Aorta (tissue), 5 donors: ENCODE measurements around the gene ZNF582. TPM values are rescaled to one million over a fixed set of nuclear protein-coding genes. Genes with fewer than 3 reads are reported as not detected.

Experiments used
- ATAC-seq: fragments of 200-7000 bp; cut with Tn5 transposase; one replicate; pipeline ENCODE4 v1.9.1; 2022; ENCODE audit warnings: moderate library complexity; ENCODE audit not compliant: low FRiP score
- DNase-seq, 2 donors: peaks; one replicate each; pipeline ENCODE4 v3.0.0-alpha.2; 2020
- H3K27ac ChIP-seq, 2 donors: one replicate each; pipeline ENCODE4 v1.5.1; 2013; ENCODE audit warnings: low read length in 2 of 2, mild to moderate bottlenecking in 2 of 2, moderate library complexity in 2 of 2, control low read depth in 1 of 2, inconsistent platforms in 1 of 2, low read depth in 1 of 2
- H3K27me3 ChIP-seq, 2 donors: one replicate each; pipeline ENCODE4 v1.6.1; 2013; ENCODE audit warnings: control low read depth in 1 of 2, low read length in 1 of 2, mild to moderate bottlenecking in 1 of 2, moderate library complexity in 1 of 2; ENCODE audit not compliant: insufficient read depth in 2 of 2, control insufficient read depth in 1 of 2
- H3K36me3 ChIP-seq, 2 donors: one replicate each; pipeline ENCODE4 v1.6.1; 2013; ENCODE audit warnings: control low read depth in 1 of 2, low read length in 1 of 2, mild to moderate bottlenecking in 1 of 2; ENCODE audit not compliant: insufficient read depth in 2 of 2, control insufficient read depth in 1 of 2
- H3K4me1 ChIP-seq, 2 donors: one replicate each; pipeline ENCODE4 v1.6.1; 2013; ENCODE audit warnings: low read length in 2 of 2, control low read depth in 1 of 2, mild to moderate bottlenecking in 1 of 2, moderate library complexity in 1 of 2; ENCODE audit not compliant: insufficient read depth in 2 of 2, control insufficient read depth in 1 of 2
- H3K4me3 ChIP-seq, 2 donors: one replicate each; pipeline ENCODE4 v1.5.1; 2013; ENCODE audit warnings: low read length in 2 of 2, control low read depth in 1 of 2, mild to moderate bottlenecking in 1 of 2
- H3K9me3 ChIP-seq: one replicate; pipeline ENCODE4 v1.6.1; 2013; ENCODE audit warnings: mild to moderate bottlenecking, low read length; ENCODE audit not compliant: control insufficient read depth
- WGBS, 2 donors: extraction: QIAGEN DNeasy Blood & Tissue Kit; methylation state at CpG; one replicate each; pipeline ENCODE4 v1.1.7; 2013; 5-methylcytosine and 5-hydroxymethylcytosine counted together
- intact Hi-C, 2 donors: fragments of 100-400 bp; cut with DNase I; formaldehyde crosslinking; loops; one replicate each; pipeline versions ENCODE4 v1.14.2 to v1.15.0; 2022
- long read RNA-seq, 2 donors: library from polyadenylated mRNA; unstranded; transcript quantifications; one replicate each; pipeline ENCODE4 v2.0.0, GENCODE V29; 2020 to 2021
- polyA plus RNA-seq, 2 donors: library from polyadenylated mRNA; stranded (reverse); fragments of 200-250 nt; gene quantifications; one replicate each; pipeline ENCODE4 v1.2.3, GENCODE V29; 2013
- total RNA-seq, 2 donors: library from RNA; stranded (reverse); fragmentation: NEBNext Ultra II Directional; extraction: Animal tissue kit (Norgen Biotek cat#: 25700); gene quantifications; one replicate each; pipeline ENCODE4 v1.2.1, GENCODE V29; 2021
- donor health status: healthy with polysubstance abuse.
- donor health status: Bipolar disorder and iron deficiency.
- donor health status: DM: no; HTN: no; CAD: no.
- donor health status: DM: no; HTN: no; CAD: no.
- donor health status: DM: yes; HTN: yes; CAD: no.

ZNF582 gene
- total RNA-seq (1 to 10 TPM; 4.0 TPM), polyA plus RNA-seq (1 to 10 TPM; 4.8 to 6.3 TPM)
- long read RNA-seq, donor 1, transcript ZNF582-202 (5 exons, 2,053 nt) = major isoform, 5 of 7 reads
- long read RNA-seq, donor 1, partial matches to known transcripts = 0 of 7 reads
- long read RNA-seq, donor 1, other reads (novel, unspliced or antisense) = 2 of 7 reads
- long read RNA-seq, donor 2, partial matches to known transcripts = 0 of 5 reads
- long read RNA-seq, donor 2, other reads (novel, unspliced or antisense) = 3 of 5 reads

DNA sequence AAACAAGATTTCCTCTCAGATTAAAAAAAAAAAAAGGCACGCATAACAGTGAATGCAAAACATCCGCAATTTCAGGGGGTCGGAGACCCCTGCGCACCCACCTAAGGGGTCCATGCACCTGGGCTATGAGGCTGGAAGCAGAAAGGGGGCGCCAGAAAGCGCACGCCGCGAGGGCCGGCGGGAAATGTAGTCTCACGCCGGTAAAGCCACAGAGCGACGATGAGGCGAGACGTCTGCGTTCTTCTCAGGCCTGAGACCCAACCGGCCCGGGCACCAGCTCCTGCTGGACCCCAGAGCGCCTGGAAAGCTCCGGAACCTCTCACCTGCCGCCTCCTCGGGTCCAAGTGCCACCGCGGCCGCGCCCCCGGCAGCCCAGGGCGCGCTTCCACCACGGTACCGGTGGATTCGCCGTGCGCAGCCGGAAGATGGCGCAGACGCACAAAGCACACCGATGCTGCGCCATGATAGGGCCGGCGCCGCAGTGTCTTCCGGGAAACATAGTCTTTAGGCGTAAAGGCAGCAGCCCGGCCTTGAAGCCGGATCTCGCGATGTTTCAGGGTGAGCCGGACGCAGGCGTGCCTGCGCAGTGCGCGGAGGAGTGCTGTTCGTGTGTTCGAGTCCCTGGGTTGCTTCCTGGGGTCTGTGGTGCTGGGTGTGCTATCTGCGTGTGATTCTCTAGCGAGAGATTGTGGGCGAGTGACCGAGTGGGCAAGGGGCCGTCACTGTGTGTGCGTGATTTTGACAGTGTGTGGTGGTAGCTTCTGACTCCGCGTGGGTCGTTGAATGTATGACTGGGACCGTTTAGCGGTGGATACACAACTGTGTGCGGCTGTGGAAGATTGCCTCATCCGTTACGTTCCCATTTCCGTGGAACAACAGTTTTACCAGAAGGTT, at the start of gene ZNF582:
TSS of gene ZNF582 (minus strand) at position 416 of the 894 bp plus-strand sequence. CDS start 1,782 bp downstream, outside the sequence.
- H3K4me1 ChIP-seq = no peaks in the 10 kb centered on the region
- peak within 1 kb of the TSS in 1 of 2 donors; percentile 92 for H3K27ac ChIP-seq
- ATAC-seq = peak; percentile 100
- peak; percentile 98 for DNase-seq
- no peaks in the 10 kb centered on the region for H3K27me3 ChIP-seq
- H3K9me3 ChIP-seq = peaks cover 5% of the 10 kb centered on the region
- 1% methylated on average over 73 of the region's 73 CpGs for WGBS, 2 donors
- intact Hi-C loops = no loop called here
- peaks cover 5 to 9% of the 10 kb centered on the region in 2 donors for H3K36me3 ChIP-seq
- H3K4me3 ChIP-seq = peak within 1 kb of the TSS; percentile 61 to 91

DNA sequence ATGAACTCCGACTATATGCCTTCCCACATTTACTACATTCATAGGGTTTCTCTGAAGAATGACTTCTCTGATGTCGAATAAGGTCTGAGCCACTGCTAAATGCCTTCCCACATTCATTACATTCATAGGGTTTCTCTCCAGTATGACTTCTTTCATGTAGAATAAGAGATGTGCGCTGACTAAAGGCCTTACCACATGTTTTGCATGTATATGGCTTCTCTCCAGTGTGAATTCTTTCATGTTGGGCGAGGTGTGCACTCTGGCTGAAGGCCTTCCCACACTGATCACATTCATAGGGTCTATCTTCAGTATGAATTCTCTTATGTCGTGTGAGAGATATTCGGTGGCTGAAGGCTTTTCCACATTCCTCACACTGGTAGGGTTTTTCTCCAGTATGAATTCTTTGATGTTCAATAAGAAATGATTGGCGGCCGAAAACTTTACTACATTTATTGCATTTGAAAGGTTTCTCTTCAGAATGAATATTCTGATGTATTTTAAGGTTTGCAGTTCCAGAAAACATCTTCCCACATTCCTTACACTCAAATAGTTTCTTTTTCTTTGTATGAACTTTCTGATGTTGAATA, 48.0 kb upstream of the ZNF582 start:
- no peaks in the 10 kb centered on the region for H3K4me1 ChIP-seq
- intact Hi-C loops = no loop called here
- DNase-seq (no peak), ATAC-seq (no peak)
- WGBS, 2 donors = 97 to 98% methylated on average over 8 of the region's 8 CpGs
- H3K27me3 ChIP-seq = no peaks in the 10 kb centered on the region
- H3K36me3 ChIP-seq = peaks cover 0 to 11% of the 10 kb centered on the region in 2 donors
- peaks cover 14% of the 10 kb centered on the region for H3K9me3 ChIP-seq
- peak overlapping the region in 1 of 2 donors; percentile 4 for H3K4me3 ChIP-seq
- H3K27ac ChIP-seq = no peak overlapping the region

DNA sequence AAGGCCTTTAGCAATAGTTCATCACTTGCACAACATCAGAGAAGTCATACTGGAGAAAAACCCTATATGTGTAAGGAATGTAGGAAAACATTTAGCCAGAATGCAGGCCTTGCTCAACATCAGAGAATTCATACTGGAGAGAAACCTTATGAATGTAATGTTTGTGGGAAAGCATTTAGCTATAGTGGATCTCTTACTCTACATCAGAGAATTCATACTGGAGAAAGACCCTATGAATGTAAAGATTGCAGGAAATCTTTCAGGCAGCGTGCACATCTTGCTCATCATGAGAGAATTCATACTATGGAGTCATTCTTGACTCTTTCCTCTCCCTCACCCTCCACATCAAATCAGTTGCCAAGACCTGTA, 30.6 kb upstream of the ZNF582 start:
- 81 to 97% methylated on average over 1 of the region's 1 CpG for WGBS, 2 donors
- Histone ChIP-seq H3K9me3 (peaks cover 15% of the 10 kb centered on the region), H3K27me3 (no peaks in the 10 kb centered on the region), H3K4me1 (no peaks in the 10 kb centered on the region), H3K4me3 (peak overlapping the region in 1 of 2 donors; percentile 8), H3K27ac (no peak overlapping the region), H3K36me3 (peaks cover 4 to 12% of the 10 kb centered on the region in 2 donors)
- ATAC-seq = no peak
- DNase-seq = no peak
- intact Hi-C loops = no loop called here

GRCh38 chr19:56423276-56423984, 30.1 kb upstream of the ZNF582 start:
- peak overlapping the region in 1 of 2 donors; percentile 8 for H3K4me3 ChIP-seq
- 95 to 96% methylated on average over 5 of the region's 5 CpGs for WGBS, 2 donors

GRCh38 chr19:56405062-56405461, 11.7 kb upstream of the ZNF582 start:
- Histone ChIP-seq H3K27me3 (no peaks in the 10 kb centered on the region), H3K36me3 (peaks cover 6 to 11% of the 10 kb centered on the region in 2 donors), H3K27ac (no peak overlapping the region), H3K4me1 (no peaks in the 10 kb centered on the region), H3K4me3 (no peak overlapping the region), H3K9me3 (peaks cover 10% of the 10 kb centered on the region)
- WGBS, 2 donors = 93 to 94% methylated on average over 4 of the region's 4 CpGs
- ATAC-seq = no peak
- no peak for DNase-seq
- intact Hi-C loops = loop anchor here in 1 of 2 donors (10.0 kb wide), 1 partner anchor 160 kb away; the partner anchor contains the start of gene ZNF470

More at GRCh38 chr19:56423276-56423984, 30.1 kb upstream of the ZNF582 start:
- Histone ChIP-seq H3K9me3 (peaks cover 15% of the 10 kb centered on the region), H3K27ac (no peak overlapping the region), H3K36me3 (peaks cover 4 to 12% of the 10 kb centered on the region in 2 donors), H3K4me1 (no peaks in the 10 kb centered on the region), H3K27me3 (no peaks in the 10 kb centered on the region)
- no peak for DNase-seq
- intact Hi-C loops = no loop called here
- ATAC-seq = no peak

DNA sequence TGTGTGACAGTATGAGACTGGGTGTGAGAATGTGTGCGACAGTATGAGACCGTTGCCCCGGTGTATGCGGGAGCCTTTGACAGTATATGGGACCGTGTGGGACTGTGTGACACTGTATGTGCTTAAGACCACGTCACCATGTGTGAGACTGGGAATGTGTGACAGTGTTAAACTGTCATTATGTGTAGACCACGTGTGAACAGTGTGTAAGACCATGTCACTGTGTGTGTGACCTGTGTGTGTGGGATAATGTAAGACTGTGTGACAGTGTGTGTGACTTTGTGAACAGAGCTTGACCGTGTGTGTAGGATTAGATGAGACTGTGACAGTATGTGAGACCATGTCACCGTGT, 11.3 kb upstream of the ZNF582 start:
- DNase-seq (no peak), ATAC-seq (no peak)
- peak overlapping the region; percentile 44 to 66 for H3K4me3 ChIP-seq
- H3K9me3 ChIP-seq = peaks cover 10% of the 10 kb centered on the region
- intact Hi-C loops = loop anchor here in 1 of 2 donors (5.0 to 10.0 kb wide), 2 partner anchors 73 to 160 kb away; partner anchors contain the start of genes ZNF470 and ZNF667
- H3K36me3 ChIP-seq = peaks cover 6 to 11% of the 10 kb centered on the region in 2 donors
- H3K27me3 ChIP-seq = no peaks in the 10 kb centered on the region
- no peaks in the 10 kb centered on the region for H3K4me1 ChIP-seq
- no peak overlapping the region for H3K27ac ChIP-seq
- 34 to 47% methylated on average over 9 of the region's 9 CpGs for WGBS, 2 donors

DNA sequence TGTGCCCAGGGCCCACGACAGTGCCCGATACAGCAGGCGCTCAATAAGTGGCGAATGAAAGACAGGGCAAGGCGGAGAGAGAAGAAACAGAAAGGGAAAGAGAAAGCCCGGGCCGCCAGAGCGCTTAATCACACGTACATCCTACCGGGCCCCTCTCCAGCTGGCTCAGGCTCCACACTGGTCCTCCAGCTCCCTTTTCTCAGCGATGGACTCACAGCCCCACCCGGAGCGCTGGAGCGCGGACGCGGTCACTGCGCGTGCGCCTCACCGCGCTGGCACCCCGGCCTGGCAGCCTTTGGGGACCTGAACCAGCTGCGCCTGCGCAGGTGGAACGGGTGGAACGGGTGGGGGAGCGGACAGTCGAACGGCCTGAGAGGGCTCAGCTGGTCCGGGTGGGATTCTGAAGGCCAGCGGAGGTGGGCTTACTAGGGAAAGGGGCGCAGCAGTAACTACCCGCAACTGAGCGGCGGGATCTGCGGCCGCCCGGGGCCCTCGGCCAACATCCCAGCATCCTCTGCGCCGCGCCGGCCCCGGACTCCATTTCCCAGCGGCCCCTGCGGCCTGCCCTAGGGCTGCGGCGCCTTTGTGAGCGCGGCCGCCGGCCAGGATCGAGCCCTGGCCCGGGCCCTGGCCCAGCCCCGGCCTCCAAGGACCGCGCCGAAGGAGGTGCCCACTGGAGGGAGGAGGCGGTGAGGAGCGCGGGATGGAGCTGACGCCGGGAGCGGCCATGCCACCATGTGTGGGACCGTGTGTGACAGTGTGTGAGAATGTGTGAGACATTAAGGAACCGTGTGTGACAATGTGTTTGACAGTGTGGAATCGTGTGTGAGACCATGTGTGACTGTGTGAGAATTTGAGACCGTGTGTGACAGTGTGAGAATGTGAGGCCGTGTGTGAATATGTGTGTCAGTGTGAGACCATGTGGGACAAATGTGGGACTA, 10.7 kb upstream of the ZNF582 start, which contains the start of gene ZNF583:
TSS of gene ZNF583 (plus strand) at position 569 of the 941 bp plus-strand sequence. CDS start 2,783 bp downstream, outside the sequence.
- H3K9me3 ChIP-seq = peaks cover 7% of the 10 kb centered on the region
- 0% methylated on average over 69 to 70 of the region's 70 CpGs for WGBS, 2 donors
- peak within 1 kb of the TSS; percentile 50 to 69 for H3K4me3 ChIP-seq
- ATAC-seq = peak; percentile 99
- H3K4me1 ChIP-seq = no peaks in the 10 kb centered on the region
- intact Hi-C loops = loop anchor here in 1 of 2 donors (5.0 to 10.0 kb wide), 2 partner anchors 73 to 161 kb away; partner anchors contain the start of genes ZNF470 and ZNF667
- H3K36me3 ChIP-seq = peaks cover 6 to 7% of the 10 kb centered on the region in 2 donors
- H3K27ac ChIP-seq = peak within 1 kb of the TSS in 1 of 2 donors; percentile 38
- H3K27me3 ChIP-seq = no peaks in the 10 kb centered on the region
- DNase-seq = peak; percentile 98 to 99
